DOHH2 (cell line): ENCODE results near the gene C11orf52.

Experiments
- H3F3A ChIP-seq: fragments of 200-600 bp; sonication (generic), shearing (Covaris generic); 2 replicates; pipeline ENCODE4 v1.6.0; 2016; ENCODE audit warnings: antibody characterized with exemption, mild to moderate bottlenecking; ENCODE audit not compliant: control insufficient read depth, insufficient read depth
- H3K27ac ChIP-seq: fragments of 200-600 bp; sonication (generic); 2 replicates; pipeline ENCODE4 v1.5.1; 2014; ENCODE audit warnings: low read depth, mild to moderate bottlenecking, low read length, moderate library complexity
- H3K27me3 ChIP-seq: fragments of 200-600 bp; sonication (generic); 2 replicates; pipeline ENCODE4 v1.6.1; 2014; ENCODE audit warnings: mild to moderate bottlenecking, low read length, mixed read lengths; ENCODE audit not compliant: control insufficient read depth
- H3K36me3 ChIP-seq: fragments of 200-600 bp; sonication (generic); 2 replicates; pipeline ENCODE4 v1.6.1; 2014; ENCODE audit warnings: mild to moderate bottlenecking, low read length, moderate library complexity, mixed read lengths; ENCODE audit not compliant: control insufficient read depth
- H3K4me1 ChIP-seq: fragments of 200-600 bp; sonication (generic); 2 replicates; pipeline ENCODE4 v1.6.1; 2014; ENCODE audit warnings: mild to moderate bottlenecking, low read length, mixed read lengths; ENCODE audit not compliant: control insufficient read depth
- H3K4me2 ChIP-seq: fragments of 200-600 bp; sonication (generic); 2 replicates; pipeline ENCODE4 v1.6.0; 2014; ENCODE audit warnings: mild to moderate bottlenecking, low read length, moderate library complexity
- H3K4me3 ChIP-seq: fragments of 200-600 bp; sonication (generic); 2 replicates; pipeline ENCODE4 v1.5.1; 2014; ENCODE audit warnings: mild to moderate bottlenecking, low read length, mixed read lengths
- H3K79me2 ChIP-seq: fragments of 200-600 bp; sonication (generic); 2 replicates; pipeline ENCODE4 v1.6.1; 2014; ENCODE audit warnings: mild to moderate bottlenecking, low read length, mixed read lengths; ENCODE audit not compliant: control insufficient read depth
- H3K9me2 ChIP-seq: fragments of 200-600 bp; sonication (generic); replicated peaks from 2 replicates; pipeline ENCODE4 v1.6.1; 2014; ENCODE audit warnings: mild to moderate bottlenecking, low read length, mixed read lengths; ENCODE audit not compliant: control insufficient read depth
- H3K9me3 ChIP-seq: fragments of 200-600 bp; sonication (generic); 2 replicates; pipeline ENCODE4 v1.6.1; 2014; ENCODE audit warnings: antibody characterized with exemption, low read length, mixed read lengths; ENCODE audit not compliant: control insufficient read depth, insufficient read depth
- H4K20me1 ChIP-seq: fragments of 200-600 bp; sonication (generic); 2 replicates; pipeline ENCODE4 v1.6.0; 2014; ENCODE audit warnings: low read depth, mild to moderate bottlenecking, antibody characterized with exemption, low read length, moderate library complexity; ENCODE audit not compliant: control insufficient read depth, insufficient read depth
- CTCF ChIP-seq: fragments of 200-600 bp; sonication (generic); IDR thresholded peaks from one replicate; pipeline ENCODE4 v1.5.1; 2014; ENCODE audit warnings: antibody characterized with exemption, mild to moderate bottlenecking, low read depth, low read length; ENCODE audit not compliant: poor library complexity, severe bottlenecking
- EZH2phosphoT487 ChIP-seq: fragments of 200-600 bp; sonication (generic); IDR thresholded peaks from 2 replicates; pipeline ENCODE4 v1.6.1; 2017; ENCODE audit warnings: borderline replicate concordance, mild to moderate bottlenecking, antibody characterized with exemption, low read length, moderate library complexity, mixed read lengths

C11orf52 gene

DNA sequence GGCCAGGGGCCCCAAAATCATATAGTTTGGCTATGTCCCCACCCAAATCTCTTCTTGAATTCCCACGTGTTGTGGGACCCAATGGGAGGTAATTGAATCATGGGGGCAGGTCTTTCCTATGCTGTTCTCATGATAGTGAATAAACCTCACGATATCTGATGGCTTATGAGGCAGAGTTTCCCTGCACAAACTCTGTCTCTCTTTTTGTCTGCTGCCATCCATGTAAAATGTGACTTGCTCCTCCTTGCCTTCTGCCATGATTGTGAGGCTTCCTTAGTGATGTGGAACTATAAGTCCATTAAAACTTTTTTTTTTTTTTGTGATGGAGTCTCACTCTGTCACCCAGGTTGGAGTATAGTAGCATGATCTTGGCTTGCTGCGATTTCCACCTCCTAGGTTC lies 32.9 kb downstream of the C11orf52 start:
- no peaks in the 10 kb centered on the region for H3K36me3 ChIP-seq
- no peaks in the 10 kb centered on the region for H3K79me2 ChIP-seq
- H3K4me3 ChIP-seq: no peak overlapping the region
- H3K4me2 ChIP-seq: no peak overlapping the region
- H3K4me1 ChIP-seq: peaks cover 9% of the 10 kb centered on the region
- no peak for TF ChIP-seq CTCF
- TF ChIP-seq EZH2phosphoT487: no peak
- no peaks in the 10 kb centered on the region for H3K9me3 ChIP-seq
- no peaks in the 10 kb centered on the region for H3K9me2 ChIP-seq
- peaks cover 4% of the 10 kb centered on the region for H3F3A ChIP-seq
- H3K27me3 ChIP-seq: no peaks in the 10 kb centered on the region
- H4K20me1 ChIP-seq: no peaks in the 10 kb centered on the region
- H3K27ac ChIP-seq: no peak overlapping the region

DNA sequence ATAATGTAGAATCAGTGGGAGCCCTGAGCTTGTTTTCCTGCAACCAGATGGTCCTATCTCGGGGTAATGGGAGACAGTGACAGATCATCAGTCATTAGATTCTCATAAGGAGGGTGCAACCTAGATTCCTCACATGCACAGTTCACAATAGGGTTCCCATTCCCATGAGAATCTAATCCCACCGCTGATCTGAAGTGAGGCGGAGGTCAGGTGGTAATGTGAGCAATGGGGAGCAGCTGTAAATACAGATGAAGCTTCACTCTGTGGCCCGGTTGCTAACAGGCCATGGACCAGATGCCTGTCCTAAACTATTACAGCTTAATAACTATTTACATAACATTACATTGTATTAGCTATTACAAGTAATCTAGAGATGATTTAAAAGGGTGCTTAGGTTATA lies 35.4 kb downstream of the C11orf52 start:
- TF ChIP-seq CTCF (no peak), EZH2phosphoT487 (no peak)
- Histone ChIP-seq H3K27ac (no peak overlapping the region), H3K4me2 (no peak overlapping the region), H3K9me2 (no peaks in the 10 kb centered on the region), H3K9me3 (no peaks in the 10 kb centered on the region), H3K36me3 (no peaks in the 10 kb centered on the region), H3K4me1 (no peaks in the 10 kb centered on the region), H3K27me3 (no peaks in the 10 kb centered on the region), H4K20me1 (no peaks in the 10 kb centered on the region), H3F3A (no peaks in the 10 kb centered on the region), H3K79me2 (no peaks in the 10 kb centered on the region), H3K4me3 (no peak overlapping the region)

GRCh38 chr11:111957663-111958444 lies 39.1 kb downstream of the C11orf52 start:
- no peaks in the 10 kb centered on the region for H3F3A ChIP-seq
- no peak overlapping the region for H3K4me2 ChIP-seq
- H3K4me1 ChIP-seq: no peaks in the 10 kb centered on the region
- H3K27me3 ChIP-seq: no peaks in the 10 kb centered on the region
- H3K27ac ChIP-seq: no peak overlapping the region
- no peaks in the 10 kb centered on the region for H3K9me3 ChIP-seq
- no peaks in the 10 kb centered on the region for H4K20me1 ChIP-seq
- no peak for TF ChIP-seq EZH2phosphoT487
- no peak for TF ChIP-seq CTCF
- no peaks in the 10 kb centered on the region for H3K79me2 ChIP-seq
- H3K36me3 ChIP-seq: no peaks in the 10 kb centered on the region
- no peaks in the 10 kb centered on the region for H3K9me2 ChIP-seq
- H3K4me3 ChIP-seq: no peak overlapping the region
